HG02884 (cell line): ENCODE data around the gene GOLT1A.

ENCODE experiments used
- ATAC-seq: cut with Tn5 transposase; IDR thresholded peaks from one replicate; pipeline ENCODE4 v1.9.1; 2021; ENCODE audit warnings: mild to moderate bottlenecking, moderate library complexity; ENCODE audit not compliant: unreplicated experiment

The GOLT1A gene

GRCh38 chr1:204213668-204214662 lies at the start of gene GOLT1A:
Gene GOLT1A (minus strand): TSS chr1:204213988. CDS start chr1:204213906, 82 bp downstream.
- ATAC-seq = no peak

GRCh38 chr1:204263254-204263910 lies 49.6 kb upstream of the GOLT1A start:
- no peak for ATAC-seq

- ATAC-seq = no peak
Measured at GRCh38 chr1:204262506-204263253, 48.9 kb upstream of the GOLT1A start.

- ATAC-seq = no peak
Measured at GRCh38 chr1:204261746-204262505, 48.1 kb upstream of the GOLT1A start.

- no peak for ATAC-seq
Measured at GRCh38 chr1:204261266-204261665, 47.5 kb upstream of the GOLT1A start.

- ATAC-seq = no peak
Measured at GRCh38 chr1:204260601-204261197, 46.9 kb upstream of the GOLT1A start.

GRCh38 chr1:204259782-204260181 lies 46.0 kb upstream of the GOLT1A start:
- ATAC-seq = no peak

- ATAC-seq = no peak
Measured at GRCh38 chr1:204259196-204259595, 45.4 kb upstream of the GOLT1A start.

- no peak for ATAC-seq
Measured at GRCh38 chr1:204258213-204259115, 44.7 kb upstream of the GOLT1A start.

- no peak for ATAC-seq
Measured at GRCh38 chr1:204257446-204257845, 43.7 kb upstream of the GOLT1A start.

- no peak for ATAC-seq
Measured at GRCh38 chr1:204256531-204256930, 42.7 kb upstream of the GOLT1A start.

- no peak for ATAC-seq
Measured at GRCh38 chr1:204255966-204256365, 42.2 kb upstream of the GOLT1A start.

GRCh38 chr1:204255225-204255624 lies 41.4 kb upstream of the GOLT1A start:
- no peak for ATAC-seq

- ATAC-seq = no peak
Measured at GRCh38 chr1:204254031-204254661, 40.4 kb upstream of the GOLT1A start.

- ATAC-seq = no peak
Measured at GRCh38 chr1:204251926-204252689, 38.3 kb upstream of the GOLT1A start.

GRCh38 chr1:204251286-204251685 lies 37.5 kb upstream of the GOLT1A start:
- no peak for ATAC-seq

GRCh38 chr1:204250428-204251030 lies 36.7 kb upstream of the GOLT1A start:
- no peak for ATAC-seq
